Measurements from ENCODE around the gene MGAT1. TPM values are rescaled to one million over a fixed set of nuclear protein-coding genes. Genes with fewer than 3 reads are reported as not detected.

Gene MGAT1
- total and polyA plus RNA-seq, 2 of the 8 experiments (the other 6 are each of a cell fraction or from before 2014, with no cell fraction given), result 66.8 to 77.0 TPM

GRCh38 chr5:180739271-180739670 is 63.3 kb downstream of the MGAT1 start (continued):
- TF ChIP-seq MAFK (IDR thresholded peaks at IDR 0.05; ENCODE audit: low read depth, low read length) (no peak), TEAD4 (IDR thresholded peaks at IDR 0.05; ENCODE audit: low read depth, low read length) (no peak), EP300 (IDR thresholded peaks at IDR 0.05; ENCODE audit: borderline replicate concordance in 1 of 2, low read depth in 2 of 2, low read length in 2 of 2) (no peak)
- TF ChIP-seq, protein P1, sequence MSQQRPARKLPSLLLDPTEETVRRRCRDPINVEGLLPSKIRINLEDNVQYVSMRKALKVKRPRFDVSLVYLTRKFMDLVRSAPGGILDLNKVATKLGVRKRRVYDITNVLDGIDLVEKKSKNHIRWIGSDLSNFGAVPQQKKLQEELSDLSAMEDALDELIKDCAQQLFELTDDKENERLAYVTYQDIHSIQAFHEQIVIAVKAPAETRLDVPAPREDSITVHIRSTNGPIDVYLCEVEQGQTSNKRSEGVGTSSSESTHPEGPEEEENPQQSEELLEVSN (IDR thresholded peaks at IDR 0.05), result no peak
- TF ChIP-seq, protein P2, sequence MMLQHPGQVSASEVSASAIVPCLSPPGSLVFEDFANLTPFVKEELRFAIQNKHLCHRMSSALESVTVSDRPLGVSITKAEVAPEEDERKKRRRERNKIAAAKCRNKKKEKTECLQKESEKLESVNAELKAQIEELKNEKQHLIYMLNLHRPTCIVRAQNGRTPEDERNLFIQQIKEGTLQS (IDR thresholded peaks at IDR 0.05; ENCODE audit: insufficient read depth, low read depth, low read length), result no peak
